SU-DHL-6 (cell line): ENCODE results near the gene NIFK.

Source experiments
- H2AFZ ChIP-seq: fragments of 200-600 bp; sonication (generic); 2 replicates; pipeline ENCODE4 v1.6.1; 2014; ENCODE audit warnings: low read depth, mild to moderate bottlenecking, moderate library complexity, mixed read lengths, antibody characterized with exemption, low read length; ENCODE audit not compliant: severe bottlenecking
- H3F3A ChIP-seq: fragments of 200-600 bp; shearing (Covaris generic); 2 replicates; pipeline ENCODE4 v1.6.0; 2016; ENCODE audit warnings: antibody characterized with exemption, mild to moderate bottlenecking; ENCODE audit not compliant: insufficient read depth
- H3K27ac ChIP-seq: fragments of 200-600 bp; sonication (generic); 2 replicates; pipeline ENCODE4 v1.5.1; 2016; ENCODE audit warnings: low read depth, mild to moderate bottlenecking, low read length, moderate library complexity, mixed read lengths
- H3K27me3 ChIP-seq: fragments of 200-600 bp; sonication (generic), shearing (Covaris generic); 2 replicates; pipeline ENCODE4 v1.6.0; 2014; ENCODE audit warnings: mild to moderate bottlenecking, low read length
- H3K36me3 ChIP-seq: fragments of 200-600 bp; sonication (generic); 2 replicates; pipeline ENCODE4 v1.6.1; 2014; ENCODE audit warnings: mild to moderate bottlenecking, low read length, mixed read lengths
- H3K4me2 ChIP-seq: fragments of 300-600, 200-600 bp; shearing (Covaris generic), sonication (generic); 2 replicates; pipeline ENCODE4 v1.6.0; 2014; ENCODE audit warnings: low read length, low read depth, mild to moderate bottlenecking; ENCODE audit not compliant: poor library complexity, severe bottlenecking
- H3K4me3 ChIP-seq: fragments of 200-600 bp; sonication (generic); 2 replicates; pipeline ENCODE4 v1.5.1; 2014; ENCODE audit warnings: antibody characterized with exemption, low read length, mild to moderate bottlenecking, mixed read lengths; ENCODE audit not compliant: insufficient read depth, poor library complexity, severe bottlenecking
- H3K79me2 ChIP-seq: fragments of 200-600 bp; sonication (generic); 2 replicates; pipeline ENCODE4 v1.6.1; 2014; ENCODE audit warnings: mild to moderate bottlenecking, low read length, moderate library complexity; ENCODE audit not compliant: insufficient read depth
- H3K9ac ChIP-seq: fragments of 200-600 bp; sonication (generic); 2 replicates; pipeline ENCODE4 v1.7.0; 2014; ENCODE audit warnings: mild to moderate bottlenecking, low read length
- H3K9me2 ChIP-seq: fragments of 200-600 bp; sonication (generic); replicated peaks from 2 replicates; pipeline ENCODE4 v1.6.1; 2014; ENCODE audit warnings: low read length; ENCODE audit not compliant: insufficient read depth
- H3K9me3 ChIP-seq: fragments of 200-600 bp; sonication (generic); 2 replicates; pipeline ENCODE4 v1.6.1; 2014; ENCODE audit warnings: low read length, mixed read lengths; ENCODE audit not compliant: insufficient read depth
- H4K20me1 ChIP-seq: fragments of 200-600 bp; sonication (generic); 2 replicates; pipeline ENCODE4 v1.6.1; 2014; ENCODE audit warnings: low read depth, mild to moderate bottlenecking, antibody characterized with exemption, low read length, moderate library complexity, mixed read lengths
- EZH2phosphoT487 ChIP-seq: fragments of 200-600 bp; sonication (generic), shearing (Covaris generic); conservative IDR thresholded peaks from 2 replicates; pipeline ENCODE4 v1.6.1; 2018; ENCODE audit warnings: mild to moderate bottlenecking, antibody characterized with exemption, low read length, moderate library complexity, mixed read lengths
- TF ChIP-seq, protein P1 (sequence below): fragments of 200-600 bp; sonication (generic); IDR thresholded peaks from one replicate; pipeline ENCODE4 v1.5.1; 2017; ENCODE audit warnings: antibody characterized with exemption, mild to moderate bottlenecking, low read length, moderate library complexity; ENCODE audit not compliant: insufficient read depth, poor library complexity, severe bottlenecking

The NIFK gene

DNA sequence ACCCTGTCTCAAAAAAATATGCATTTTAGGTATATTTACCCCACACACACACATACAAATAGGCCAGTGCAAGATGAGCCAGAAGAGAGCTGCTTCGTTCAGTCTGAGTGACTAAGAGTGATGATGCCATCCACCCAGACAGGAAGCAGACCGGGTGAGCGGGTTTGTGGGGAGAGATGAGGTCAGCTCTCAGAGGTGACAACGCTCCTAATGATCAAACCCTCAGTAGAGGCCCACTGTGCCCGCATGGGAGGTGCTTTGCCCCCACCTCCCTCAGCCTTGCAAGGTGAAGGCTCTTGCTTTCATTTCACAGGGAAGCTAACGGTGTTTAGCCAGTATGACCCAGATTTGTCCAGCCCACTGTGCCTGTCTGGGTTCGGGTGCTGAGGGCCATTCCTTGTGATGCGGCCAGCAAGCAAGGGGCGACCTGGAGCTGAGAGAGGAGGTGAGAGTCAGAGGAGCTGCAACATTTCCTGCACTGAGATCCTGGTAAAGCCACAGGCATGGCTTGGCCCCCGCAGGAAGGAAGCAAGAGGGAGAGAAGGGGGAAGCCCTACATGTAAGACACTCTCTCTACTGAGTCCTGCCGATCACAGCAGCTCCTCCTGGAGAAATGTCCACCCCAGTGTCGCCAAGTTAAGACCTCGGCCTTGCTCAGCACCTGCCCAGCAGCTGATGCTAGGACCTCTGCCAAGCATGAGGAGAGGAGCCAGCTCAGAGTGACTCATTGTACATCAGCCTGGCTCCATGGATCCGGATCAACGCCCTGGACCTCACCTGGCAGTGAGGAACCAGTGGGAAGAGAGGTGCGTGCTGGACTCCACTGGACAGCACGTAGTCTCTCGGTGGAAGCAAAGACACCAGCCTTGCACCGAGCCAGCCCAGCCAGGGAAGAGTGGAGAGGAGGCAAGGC, 37.0 kb downstream of the NIFK start:
- Histone ChIP-seq H3K9ac (no peak overlapping the region), H3K9me2 (no peaks in the 10 kb centered on the region), H3K4me2 (no peak overlapping the region), H3K79me2 (no peaks in the 10 kb centered on the region), H4K20me1 (no peaks in the 10 kb centered on the region), H3K4me3 (no peak overlapping the region), H3K36me3 (no peaks in the 10 kb centered on the region), H3K27me3 (no peaks in the 10 kb centered on the region), H3K27ac (no peak overlapping the region), H2AFZ (peak overlapping the region; percentile 44), H3F3A (no peaks in the 10 kb centered on the region), H3K9me3 (no peaks in the 10 kb centered on the region)
- no peak for TF ChIP-seq EZH2phosphoT487
- TF ChIP-seq, protein P1, sequence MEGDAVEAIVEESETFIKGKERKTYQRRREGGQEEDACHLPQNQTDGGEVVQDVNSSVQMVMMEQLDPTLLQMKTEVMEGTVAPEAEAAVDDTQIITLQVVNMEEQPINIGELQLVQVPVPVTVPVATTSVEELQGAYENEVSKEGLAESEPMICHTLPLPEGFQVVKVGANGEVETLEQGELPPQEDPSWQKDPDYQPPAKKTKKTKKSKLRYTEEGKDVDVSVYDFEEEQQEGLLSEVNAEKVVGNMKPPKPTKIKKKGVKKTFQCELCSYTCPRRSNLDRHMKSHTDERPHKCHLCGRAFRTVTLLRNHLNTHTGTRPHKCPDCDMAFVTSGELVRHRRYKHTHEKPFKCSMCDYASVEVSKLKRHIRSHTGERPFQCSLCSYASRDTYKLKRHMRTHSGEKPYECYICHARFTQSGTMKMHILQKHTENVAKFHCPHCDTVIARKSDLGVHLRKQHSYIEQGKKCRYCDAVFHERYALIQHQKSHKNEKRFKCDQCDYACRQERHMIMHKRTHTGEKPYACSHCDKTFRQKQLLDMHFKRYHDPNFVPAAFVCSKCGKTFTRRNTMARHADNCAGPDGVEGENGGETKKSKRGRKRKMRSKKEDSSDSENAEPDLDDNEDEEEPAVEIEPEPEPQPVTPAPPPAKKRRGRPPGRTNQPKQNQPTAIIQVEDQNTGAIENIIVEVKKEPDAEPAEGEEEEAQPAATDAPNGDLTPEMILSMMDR, result no peak

DNA sequence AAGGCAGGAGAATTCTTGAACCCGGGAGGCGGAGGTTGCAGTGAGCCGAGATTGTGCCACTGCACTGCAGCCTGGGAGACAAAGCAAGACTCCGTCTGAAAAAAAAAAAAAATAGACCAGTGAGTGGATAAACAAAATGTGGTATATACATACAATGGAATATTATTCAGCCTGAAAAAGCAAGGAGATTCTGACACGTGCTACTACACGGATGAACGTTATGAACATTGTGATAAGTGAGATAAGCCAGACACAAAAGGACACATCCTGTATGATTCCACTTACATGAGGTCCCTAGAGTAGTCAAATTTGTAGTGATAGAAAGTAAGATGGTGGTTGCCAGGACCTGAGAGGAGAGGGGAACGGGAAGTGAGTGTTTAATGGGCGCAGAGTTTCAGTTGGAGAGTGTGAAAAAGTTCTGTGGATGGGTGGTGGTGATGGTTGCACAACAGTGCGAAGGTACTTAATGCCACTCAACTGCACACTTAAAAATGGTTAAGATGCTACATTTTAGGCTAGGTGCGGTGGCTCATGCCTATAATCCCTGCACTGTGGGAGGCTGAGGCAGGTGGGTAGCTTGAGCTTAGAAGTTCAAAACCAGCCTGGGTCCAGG, 38.3 kb downstream of the NIFK start:
- no peak overlapping the region for H3K4me3 ChIP-seq
- no peaks in the 10 kb centered on the region for H3K9me2 ChIP-seq
- no peak overlapping the region for H2AFZ ChIP-seq
- H3K27ac ChIP-seq, result no peak overlapping the region
- no peak overlapping the region for H3K4me2 ChIP-seq
- H3K9me3 ChIP-seq, result no peaks in the 10 kb centered on the region
- TF ChIP-seq, protein P1, result no peak
- TF ChIP-seq EZH2phosphoT487, result no peak
- no peak overlapping the region for H3K9ac ChIP-seq
- H3K27me3 ChIP-seq, result no peaks in the 10 kb centered on the region
- no peaks in the 10 kb centered on the region for H4K20me1 ChIP-seq
- no peaks in the 10 kb centered on the region for H3K36me3 ChIP-seq
- no peaks in the 10 kb centered on the region for H3K79me2 ChIP-seq
- no peaks in the 10 kb centered on the region for H3F3A ChIP-seq

DNA sequence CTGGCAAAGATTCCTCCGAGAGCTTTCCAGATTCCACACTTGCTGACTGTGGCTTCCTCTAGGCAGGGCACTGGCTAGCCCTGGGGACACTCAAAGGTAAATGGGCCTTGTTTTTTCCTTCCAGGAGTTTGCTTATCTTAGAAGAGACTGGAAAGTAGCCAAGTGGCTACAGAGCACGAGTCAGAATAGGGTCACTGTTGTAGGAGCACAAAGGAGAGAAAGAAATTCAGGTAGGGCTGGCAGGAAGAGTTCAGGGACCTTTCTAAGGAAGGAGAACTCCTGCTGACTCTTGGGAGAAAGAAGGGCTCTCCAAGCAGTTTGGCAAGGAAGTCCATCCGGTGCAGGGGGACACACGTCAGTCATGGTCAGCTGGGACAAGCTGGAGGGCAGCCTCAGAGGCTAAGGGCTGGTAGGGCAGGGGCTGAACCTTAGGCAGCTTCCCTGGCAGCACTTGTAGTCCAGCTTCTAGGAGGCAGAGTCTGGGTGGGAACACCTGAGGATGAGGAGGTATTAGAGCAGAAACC, 39.5 kb downstream of the NIFK start:
- Histone ChIP-seq H3K36me3 (no peaks in the 10 kb centered on the region), H3K9me2 (no peaks in the 10 kb centered on the region), H3K4me2 (no peak overlapping the region), H3K27me3 (no peaks in the 10 kb centered on the region), H3K27ac (no peak overlapping the region), H4K20me1 (no peaks in the 10 kb centered on the region), H3K9me3 (no peaks in the 10 kb centered on the region), H3F3A (no peaks in the 10 kb centered on the region), H3K79me2 (no peaks in the 10 kb centered on the region), H3K4me3 (no peak overlapping the region), H2AFZ (no peak overlapping the region), H3K9ac (no peak overlapping the region)
- TF ChIP-seq, protein P1, result no peak
- no peak for TF ChIP-seq EZH2phosphoT487
